NCI-H510A (cell line): ENCODE results near the gene KRT81.
"Not testable (repeated sequence)": the region's sequence is repeated elsewhere in the genome, so short reads cannot be mapped to it uniquely, and the experiment has no call there.

Source experiments
- DNase-seq: peaks from one replicate; lab custom pipeline; 2025; lab: John Stamatoyannopoulos, UW

Gene KRT81

DNA sequence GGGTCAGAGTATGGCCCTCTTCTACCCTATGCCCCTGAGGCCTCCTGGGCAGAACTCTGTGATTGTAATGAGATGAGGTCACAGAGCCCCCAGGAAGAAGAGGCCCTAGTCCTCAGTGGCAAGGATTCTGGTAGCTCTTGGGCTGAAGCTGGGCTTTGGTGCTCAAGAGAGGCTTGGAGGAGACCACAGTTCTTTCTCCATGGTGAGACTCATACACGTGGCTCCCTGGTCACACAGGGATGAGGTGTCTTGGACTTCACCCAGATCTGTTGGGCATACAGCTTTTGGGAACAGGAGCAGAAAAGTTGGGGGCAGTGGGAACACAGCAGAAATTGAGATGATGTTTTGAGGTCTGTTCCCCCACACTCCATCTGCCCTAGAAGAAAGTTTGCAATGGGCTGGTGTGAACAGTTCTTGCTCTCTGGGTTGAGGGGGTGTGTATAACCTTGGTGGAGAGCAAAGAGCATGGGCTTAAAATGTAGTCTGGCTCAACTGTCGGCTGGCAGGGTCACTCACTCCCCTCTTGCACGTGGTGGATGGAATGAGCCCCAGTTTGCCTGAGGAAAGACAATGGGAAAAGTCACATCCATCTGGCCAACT is 16.7 kb downstream of the KRT81 start, which contains the start of gene KRT86:
Gene KRT86, plus strand, starts transcription at position 125 of the 600 bp plus-strand sequence. CDS start 27,272 bp downstream, outside the sequence.
- no peak for DNase-seq

DNA sequence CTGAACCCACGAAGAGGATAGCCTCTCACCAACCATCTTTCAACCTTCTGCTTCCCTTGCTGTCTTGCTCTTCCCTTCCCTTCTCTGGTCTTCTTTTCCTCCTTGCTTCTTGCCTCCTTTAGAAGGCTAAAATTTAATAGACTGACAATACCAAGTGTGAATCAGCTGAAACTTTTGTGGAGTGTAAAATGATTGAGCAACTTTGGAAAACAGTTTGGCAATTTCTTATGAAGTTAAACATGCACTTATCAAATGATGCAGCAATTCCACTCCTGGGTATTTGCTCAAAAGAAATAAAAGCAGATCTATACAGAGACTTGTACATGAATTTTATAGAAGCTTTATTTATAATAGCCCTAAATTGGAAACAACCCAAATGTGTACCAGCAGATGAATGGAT is 20.2 kb downstream of the KRT81 start:
- no peak for DNase-seq

DNA sequence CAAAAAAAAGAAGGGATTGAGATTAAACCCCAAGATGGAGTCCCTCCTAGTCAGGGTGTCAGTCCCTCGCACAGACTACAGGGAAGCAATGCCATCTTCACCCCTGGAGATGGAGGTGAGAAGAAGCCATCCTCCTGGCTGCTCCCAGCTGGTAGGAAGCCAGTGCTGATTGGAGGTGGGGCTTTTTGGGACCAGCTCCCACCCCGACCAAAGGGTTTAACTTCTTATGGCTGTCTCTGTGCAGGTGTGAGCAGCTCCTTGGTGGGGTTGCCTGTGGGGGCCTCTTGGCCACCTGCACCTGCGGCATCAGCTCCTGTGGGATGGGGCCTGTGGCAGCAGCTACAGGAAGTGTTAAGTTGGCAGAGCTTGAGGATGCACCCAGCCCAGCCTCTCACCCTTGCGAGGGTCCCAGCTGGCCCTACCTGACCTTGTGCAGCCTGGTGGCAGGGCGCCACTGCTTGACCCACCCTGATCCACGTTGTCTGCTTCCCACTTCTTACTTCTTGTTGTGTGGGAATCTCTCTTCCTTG is 20.7 kb downstream of the KRT81 start:
- no peak for DNase-seq

- no peak for DNase-seq
These were observed 23.1 kb downstream of the KRT81 start for GRCh38 chr12:52268212-52268611.

GRCh38 chr12:52267699-52268098 is 23.6 kb downstream of the KRT81 start:
- DNase-seq: no peak

DNA sequence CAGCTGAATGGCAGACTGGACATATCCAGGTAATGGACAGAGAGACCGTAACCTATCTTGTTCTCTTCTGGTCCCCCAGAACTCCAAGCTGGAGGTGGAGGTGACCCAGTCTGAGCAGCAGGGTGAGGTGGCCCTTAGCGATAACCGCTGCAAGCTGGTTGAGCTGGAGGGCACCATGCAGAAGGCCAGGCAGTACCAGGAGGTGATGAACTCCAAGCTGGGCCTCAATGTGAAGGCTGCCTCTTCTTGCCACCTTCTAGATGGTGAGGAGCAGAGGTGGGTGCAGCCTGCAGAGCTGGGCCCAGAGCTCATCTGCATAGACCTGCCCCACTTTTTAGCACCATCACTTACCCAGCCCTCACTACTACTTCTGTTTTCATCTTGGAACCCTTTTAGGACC is 24.1 kb downstream of the KRT81 start:
- no peak for DNase-seq

- no peak for DNase-seq
These were observed 24.8 kb downstream of the KRT81 start for GRCh38 chr12:52266514-52266913.

GRCh38 chr12:52264435-52264825 is 26.9 kb downstream of the KRT81 start:
- DNase-seq: no peak

GRCh38 chr12:52263761-52264434 is 27.4 kb downstream of the KRT81 start:
- no peak for DNase-seq

GRCh38 chr12:52262286-52262685 is 29.0 kb downstream of the KRT81 start:
- no peak for DNase-seq

- no peak for DNase-seq
These were observed 30.2 kb downstream of the KRT81 start for GRCh38 chr12:52261208-52261484.

GRCh38 chr12:52260361-52261207 is 30.8 kb downstream of the KRT81 start:
- DNase-seq: no peak

DNA sequence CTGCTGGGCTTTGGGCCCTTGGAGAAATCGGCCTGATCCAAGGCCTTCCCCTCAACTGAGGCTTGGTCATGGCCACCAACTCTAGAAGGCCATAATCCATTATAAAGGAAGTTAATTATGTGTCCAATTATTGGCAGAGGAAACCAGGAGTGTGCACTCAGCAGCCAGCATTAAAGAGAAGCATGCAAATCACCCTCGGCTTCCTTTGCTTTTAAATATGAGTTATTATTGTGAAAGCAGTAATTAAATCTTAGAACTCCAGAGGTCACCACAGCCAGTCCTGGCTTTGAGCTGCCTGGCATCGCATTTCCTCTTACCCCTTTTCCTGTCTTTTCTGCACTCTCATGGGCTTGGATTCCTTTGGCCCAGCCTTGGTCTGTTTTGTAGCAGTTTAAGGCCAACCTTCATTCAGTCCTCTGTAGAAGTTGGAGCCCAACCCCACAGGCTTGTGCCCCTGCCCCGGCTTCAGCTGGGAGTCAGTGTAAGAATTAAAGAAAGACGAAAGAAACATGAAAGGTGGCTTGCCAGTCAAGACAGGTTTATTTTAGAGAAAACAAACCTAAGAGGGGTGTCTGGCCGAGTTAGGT is 31.6 kb downstream of the KRT81 start:
- no peak for DNase-seq

DNA sequence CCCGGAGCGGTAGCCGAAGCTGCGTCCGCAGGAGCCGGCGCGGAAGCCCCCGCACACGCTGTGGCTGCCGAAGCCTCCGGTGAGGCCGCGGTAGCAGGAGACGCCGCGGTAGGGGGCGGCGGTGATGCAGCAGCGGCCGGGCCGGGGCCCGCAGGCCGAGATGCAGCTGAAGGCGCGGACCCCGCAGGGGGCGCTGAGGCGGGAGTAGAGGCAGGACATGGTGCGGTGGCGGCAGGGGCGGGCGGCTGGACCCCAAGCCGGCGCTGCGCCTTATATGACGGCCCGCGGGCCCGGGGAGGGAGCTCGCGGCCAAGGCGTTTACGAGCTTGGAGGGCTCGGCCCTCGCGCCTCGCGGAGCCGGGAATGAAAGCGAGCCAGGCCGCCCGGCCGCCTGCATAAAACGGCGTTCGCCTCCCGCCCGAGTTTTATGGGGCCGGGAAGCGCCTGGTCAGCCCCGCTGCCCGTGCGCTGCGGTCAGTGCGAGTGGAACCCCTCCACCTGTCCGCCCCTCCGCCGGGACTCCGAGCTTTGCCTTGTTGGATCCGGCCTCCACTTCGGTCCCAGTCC is 32.9 kb downstream of the KRT81 start:
- DNase-seq: no peak

DNA sequence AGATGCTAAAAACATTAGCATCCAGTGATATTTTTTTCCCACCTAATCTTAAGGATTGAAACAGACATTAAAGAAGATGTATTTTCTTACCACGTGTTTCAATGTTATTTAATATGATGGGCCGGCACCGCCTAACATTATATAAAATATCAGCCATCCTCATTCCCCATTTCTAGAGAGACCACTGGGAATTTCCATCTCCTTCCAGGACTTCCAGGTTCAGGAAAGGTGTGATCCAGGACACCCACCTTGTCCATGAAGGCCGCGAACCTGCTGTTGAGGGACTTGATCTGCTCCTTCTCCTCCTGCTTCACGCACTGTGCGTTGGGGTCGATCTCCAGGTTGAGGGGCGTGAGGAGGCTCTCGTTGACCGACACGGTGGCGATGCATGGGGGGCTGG is 33.4 kb downstream of the KRT81 start:
- not testable (repeated sequence) for DNase-seq

DNA sequence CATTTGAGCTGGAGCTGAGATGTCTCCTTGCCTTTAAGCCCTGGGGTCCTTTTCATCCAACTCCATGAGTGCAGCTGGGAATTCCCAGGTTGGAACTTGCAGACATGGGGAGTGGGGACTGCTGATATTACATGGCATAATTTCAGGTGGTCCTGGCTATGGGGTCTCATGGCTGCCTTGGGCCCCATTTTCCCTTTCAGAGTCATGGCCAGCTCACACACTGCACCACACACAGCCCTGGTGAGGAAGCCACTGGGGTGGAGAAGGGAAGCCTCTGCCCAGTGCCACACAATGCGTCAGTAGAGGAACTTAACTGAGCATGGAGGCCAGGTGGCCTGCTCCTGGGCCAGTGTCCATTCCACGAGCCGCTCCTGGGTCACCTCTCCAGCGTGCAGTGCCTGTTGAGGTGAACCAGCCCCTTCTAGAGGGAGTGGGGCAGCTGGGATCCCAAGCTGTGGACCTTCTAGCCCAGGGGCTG is 34.2 kb downstream of the KRT81 start:
- no peak for DNase-seq

DNA sequence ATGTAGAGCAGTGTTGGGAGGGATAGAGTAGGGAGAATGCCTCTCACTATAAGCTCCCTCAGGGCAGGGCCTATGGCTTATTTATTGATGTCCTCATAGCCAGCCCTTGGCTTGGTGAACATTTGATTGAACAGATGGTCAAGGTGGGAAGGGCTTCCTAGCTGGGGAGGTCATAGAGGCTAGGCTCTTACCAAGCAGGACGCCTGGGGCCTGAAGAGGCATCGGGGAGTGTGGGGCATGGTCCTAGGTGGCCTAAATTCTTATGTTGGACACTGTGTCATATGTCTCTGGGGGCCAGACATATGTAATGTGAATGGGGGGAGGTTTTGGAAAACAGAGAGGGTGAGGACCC is 34.8 kb downstream of the KRT81 start:
- DNase-seq: no peak

DNA sequence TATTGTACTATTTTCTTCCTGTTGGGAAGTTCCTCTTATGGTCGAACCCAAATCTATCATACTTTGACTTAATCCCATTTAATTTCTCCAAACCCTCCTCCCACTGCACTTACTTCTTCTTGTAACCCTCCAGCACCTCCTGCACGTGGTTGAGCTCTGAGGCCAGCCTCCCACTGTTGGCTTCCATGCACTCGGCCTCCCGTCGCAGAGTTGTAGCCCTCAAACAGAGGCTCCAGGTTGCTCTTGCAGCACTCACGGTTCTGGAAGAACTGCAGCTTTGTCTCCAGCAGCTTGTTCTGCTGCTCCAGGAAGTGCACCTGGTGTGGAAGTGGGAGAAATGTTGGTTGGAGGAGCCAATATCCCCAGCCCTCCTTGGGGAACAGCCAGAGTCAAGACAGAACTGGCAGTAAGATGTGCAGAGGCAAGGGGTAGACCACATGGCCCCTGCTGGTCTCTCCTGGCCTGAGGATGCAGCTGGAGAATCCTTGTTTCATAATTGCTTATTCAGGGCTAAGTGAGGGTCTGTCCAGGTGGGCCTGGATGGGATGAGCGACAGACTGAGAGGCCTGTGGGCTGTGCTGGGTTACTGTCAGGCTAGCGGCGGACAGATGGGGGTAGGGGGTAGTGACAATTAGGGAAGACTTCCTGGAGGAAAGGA is 35.3 kb downstream of the KRT81 start:
- no peak for DNase-seq

- no peak for DNase-seq
These were observed 36.2 kb downstream of the KRT81 start for GRCh38 chr12:52254965-52255751.

- DNase-seq: no peak
These were observed 37.0 kb downstream of the KRT81 start for GRCh38 chr12:52254180-52254964.
